IMR-90 (cell line): Measurements from ENCODE around the gene MTA1. TPM values are rescaled to one million over a fixed set of nuclear protein-coding genes. Genes with fewer than 3 reads are reported as not detected.

Experiments
- ATAC-seq: fragments of 200-7000 bp; cut with Tn5 transposase; 2 replicates; pipeline ENCODE4 v1.9.1; 2020; ENCODE audit warnings: low read depth, mild to moderate bottlenecking, moderate library complexity
- BruUV-seq: library from RNA; stranded (reverse); fragments of 400-500 nt; replicated peaks from 2 replicates; lab custom pipeline; 2021; lab: Mats Ljungman, UMichigan
- CTCF ChIA-PET: fragments of 300-600 bp; formaldehyde crosslinking; extraction: SDS; loops from one replicate; lab custom pipeline; 2021; ENCODE audit warnings: antibody characterized with exemption; lab: Yijun Ruan, JAX
- POLR2A ChIA-PET: fragments of 300-600 bp; sonication (Branson Sonifier 250); formaldehyde crosslinking; loops from one replicate; lab custom pipeline; 2022; ENCODE audit warnings: antibody characterized with exemption; ENCODE audit not compliant: unreplicated experiment; lab: Charles Lee
- DNase-seq: peaks from one replicate; pipeline ENCODE4 v3.0.0; 2013
- H2AFZ ChIP-seq: replicated peaks from 2 replicates; pipeline ENCODE3; 2013; ENCODE audit warnings: low read length, mild to moderate bottlenecking; ENCODE audit not compliant: poor library complexity
- H2AK5ac ChIP-seq: 2 replicates; pipeline ENCODE4 v1.6.1; 2013; ENCODE audit warnings: low read depth, low read length, inconsistent platforms
- H2AK9ac ChIP-seq: replicated peaks from 2 replicates; pipeline ENCODE3; 2013; ENCODE audit warnings: mild to moderate bottlenecking, low read depth, low read length, moderate library complexity; ENCODE audit not compliant: poor library complexity
- H2BK120ac ChIP-seq: 2 replicates; pipeline ENCODE4 v1.6.1; 2013; ENCODE audit warnings: low read depth, low read length, inconsistent platforms
- H2BK15ac ChIP-seq: 3 replicates; pipeline ENCODE4 v1.6.1; 2013; ENCODE audit warnings: low read depth, low read length, inconsistent platforms
- H2BK20ac ChIP-seq: 2 replicates; pipeline ENCODE4 v1.6.1; 2013; ENCODE audit warnings: low read depth, mild to moderate bottlenecking, inconsistent platforms, low read length, moderate library complexity
- H2BK5ac ChIP-seq: 2 replicates; pipeline ENCODE4 v1.6.1; 2013; ENCODE audit warnings: mild to moderate bottlenecking, low read depth, low read length, inconsistent platforms; ENCODE audit not compliant: poor library complexity, severe bottlenecking
- H3K14ac ChIP-seq: replicated peaks from 2 replicates; pipeline ENCODE4 v1.6.1; 2013; ENCODE audit warnings: low read depth, low read length, inconsistent platforms
- H3K18ac ChIP-seq: 2 replicates; pipeline ENCODE4 v1.6.1; 2013; ENCODE audit warnings: low read depth, low read length, control low read depth
- H3K23ac ChIP-seq: 2 replicates; pipeline ENCODE4 v1.6.1; 2013; ENCODE audit warnings: low read depth, low read length, inconsistent platforms
- H3K27ac ChIP-seq: 2 replicates; pipeline ENCODE4 v1.5.1; 2013; ENCODE audit warnings: mild to moderate bottlenecking, control low read depth, low read length; ENCODE audit not compliant: insufficient read depth
- H3K27me3 ChIP-seq: 2 replicates; pipeline ENCODE4 v1.6.1; 2013; ENCODE audit warnings: low read length; ENCODE audit not compliant: control insufficient read depth, insufficient read depth
- H3K36me3 ChIP-seq: 2 replicates; pipeline ENCODE4 v1.6.1; 2013; ENCODE audit warnings: low read length, mixed read lengths; ENCODE audit not compliant: control insufficient read depth, insufficient read depth
- H3K4ac ChIP-seq: 2 replicates; pipeline ENCODE4 v1.6.1; 2013; ENCODE audit warnings: low read depth, low read length, inconsistent platforms
- H3K4me1 ChIP-seq: 2 replicates; pipeline ENCODE4 v1.6.1; 2013; ENCODE audit warnings: low read length, mixed read lengths; ENCODE audit not compliant: control insufficient read depth, insufficient read depth
- H3K4me2 ChIP-seq: 2 replicates; pipeline ENCODE4 v1.6.1; 2013; ENCODE audit warnings: low read depth, mild to moderate bottlenecking, control low read depth, low read length, moderate library complexity
- H3K4me3 ChIP-seq: 2 replicates; pipeline ENCODE4 v1.5.1; 2013; ENCODE audit warnings: low read depth, mild to moderate bottlenecking, control low read depth, low read length, moderate library complexity; ENCODE audit not compliant: insufficient read depth
- H3K56ac ChIP-seq: 2 replicates; pipeline ENCODE4 v1.6.1; 2013; ENCODE audit warnings: low read length, inconsistent platforms; ENCODE audit not compliant: insufficient read depth; ENCODE audit errors: extremely low read depth
- H3K79me1 ChIP-seq, 2 experiments: 2 replicates each; pipeline ENCODE4 v1.6.1; 2013; ENCODE audit warnings: low read length in 2 of 2, inconsistent platforms in 1 of 2, low read depth in 1 of 2
- H3K9ac ChIP-seq: 2 replicates; pipeline ENCODE4 v1.6.1; 2013; ENCODE audit warnings: low read depth, low read length, control low read depth
- H3K9me1 ChIP-seq: 2 replicates; pipeline ENCODE4 v1.6.1; 2013; ENCODE audit warnings: low read length, inconsistent platforms; ENCODE audit not compliant: insufficient read depth
- H3K9me3 ChIP-seq: 2 replicates; pipeline ENCODE4 v1.6.1; 2013; ENCODE audit warnings: low read length; ENCODE audit not compliant: control insufficient read depth, insufficient read depth
- H4K20me1 ChIP-seq: 2 replicates; pipeline ENCODE4 v1.6.1; 2013; ENCODE audit warnings: low read length, inconsistent platforms; ENCODE audit not compliant: insufficient read depth
- H4K5ac ChIP-seq: 2 replicates; pipeline ENCODE4 v1.6.1; 2013; ENCODE audit warnings: mild to moderate bottlenecking, low read depth, low read length, control low read depth
- H4K8ac ChIP-seq, 2 experiments: 2 replicates each; pipeline ENCODE4 v1.6.1; 2013; ENCODE audit warnings: low read depth in 2 of 2, low read length in 2 of 2, control low read depth in 1 of 2, inconsistent platforms in 1 of 2
- H4K91ac ChIP-seq: 2 replicates; pipeline ENCODE4 v1.6.1; 2013; ENCODE audit warnings: low read depth, low read length, inconsistent platforms; ENCODE audit not compliant: insufficient read depth
- BHLHE40 ChIP-seq: fragments of 150-350 bp; IDR thresholded peaks from 2 replicates; pipeline ENCODE4 v1.6.1; 2016; ENCODE audit warnings: mild to moderate bottlenecking, low read depth, low read length
- CEBPB ChIP-seq: IDR thresholded peaks from 2 replicates; pipeline ENCODE4 v1.6.1; 2012; ENCODE audit warnings: low read depth, low read length, improper control_type of control experiment
- CHD1 ChIP-seq: IDR thresholded peaks from 2 replicates; pipeline ENCODE4 v1.6.1; 2012; ENCODE audit warnings: low read depth, low read length, improper control_type of control experiment
- FOS ChIP-seq: fragments of 150-350 bp; IDR thresholded peaks from 2 replicates; pipeline ENCODE4 v1.6.1; 2016; ENCODE audit warnings: low read depth, low read length
- MAZ ChIP-seq: IDR thresholded peaks from 2 replicates; pipeline ENCODE4 v1.6.1; 2012; ENCODE audit warnings: low read depth, mild to moderate bottlenecking, low read length, improper control_type of control experiment, moderate library complexity, borderline replicate concordance
- MXI1 ChIP-seq: IDR thresholded peaks from 2 replicates; pipeline ENCODE4 v1.6.1; 2012; ENCODE audit warnings: low read depth, mild to moderate bottlenecking, low read length, moderate library complexity, borderline replicate concordance
- NFE2L2 ChIP-seq: fragments of 150-350 bp; IDR thresholded peaks from 2 replicates; pipeline ENCODE4 v1.6.1; 2016; ENCODE audit warnings: low read depth, mild to moderate bottlenecking, low read length
- POLR2A ChIP-seq: IDR thresholded peaks from 2 replicates; pipeline ENCODE4 v1.6.1; 2012; ENCODE audit warnings: mild to moderate bottlenecking, low read depth, low read length
- RAD21 ChIP-seq: IDR thresholded peaks from 2 replicates; pipeline ENCODE4 v1.6.1; 2012; ENCODE audit warnings: low read length, improper control_type of control experiment
- RCOR1 ChIP-seq: IDR thresholded peaks from 2 replicates; pipeline ENCODE4 v1.6.1; 2012; ENCODE audit warnings: mild to moderate bottlenecking, low read length, improper control_type of control experiment; ENCODE audit not compliant: insufficient replicate concordance
- RFX5 ChIP-seq: IDR thresholded peaks from 2 replicates; pipeline ENCODE4 v1.8.0; 2012; ENCODE audit warnings: low read depth, mild to moderate bottlenecking, low read length, moderate library complexity
- WGBS, 2 experiments: methylation state at CpG; one replicate each; pipeline versions ENCODE4 v1.1.5 to v1.1.7; 2013; ENCODE audit warnings: missing lambda C conversion rate in 2 of 2; ENCODE audit not compliant: insufficient read length in 1 of 2; ENCODE audit errors: extremely low coverage in 2 of 2; 5-methylcytosine and 5-hydroxymethylcytosine counted together
- dilution Hi-C: fragments of 300-500 bp; cut with HindIII; formaldehyde crosslinking; loops from one replicate; pipeline ENCODE4 v1.14.3; 2018; ENCODE audit warnings: low sequenced_read_pairs; ENCODE audit not compliant: unreplicated experiment
- in situ Hi-C: fragments of 300-500 bp; cut with MboI; formaldehyde crosslinking; loops from 3 replicates; pipeline ENCODE4 v1.14.3; 2019; ENCODE audit warnings: low sequenced_read_pairs, inconsistent platforms, mixed read lengths
- intact Hi-C: fragments of 100-400 bp; cut with micrococcal nuclease; formaldehyde crosslinking; loops from 2 replicates; pipeline ENCODE4 v1.10.0; 2022
- polyA plus RNA-seq, 3 experiments: library from polyadenylated mRNA; depleted of rRNA; stranded (reverse); fragments of >200 nt; gene quantifications; 2 replicates each; pipeline ENCODE4 v1.2.3, GENCODE V29; 2012; ENCODE audit warnings: low replicate concordance in 1 of 3
- total RNA-seq: library from RNA; depleted of rRNA; stranded (reverse); fragments of >200 nt; gene quantifications from 2 replicates; pipeline ENCODE4 v1.2.3, GENCODE V29; 2012
- TF ChIP-seq, protein P1 (sequence below): fragments of 150-350 bp; IDR thresholded peaks from 2 replicates; pipeline ENCODE4 v1.6.1; 2016; ENCODE audit warnings: low read depth, mild to moderate bottlenecking, low read length, moderate library complexity, borderline replicate concordance
- TF ChIP-seq, protein P2 (sequence below): fragments of 150-350 bp; IDR thresholded peaks from 2 replicates; pipeline ENCODE4 v1.6.1; 2017; ENCODE audit warnings: mild to moderate bottlenecking, antibody characterized with exemption, low read length, low read depth
- TF ChIP-seq, protein P3 (sequence below): conservative IDR thresholded peaks from 2 replicates; pipeline ENCODE4 v1.5.1; 2012; ENCODE audit warnings: mild to moderate bottlenecking, low read depth, low read length, improper control_type of control experiment

The MTA1 gene
- total and polyA plus RNA-seq, 2 of the 4 experiments (the other 2 are of a cell fraction), result 21.5 to 61.6 TPM

DNA sequence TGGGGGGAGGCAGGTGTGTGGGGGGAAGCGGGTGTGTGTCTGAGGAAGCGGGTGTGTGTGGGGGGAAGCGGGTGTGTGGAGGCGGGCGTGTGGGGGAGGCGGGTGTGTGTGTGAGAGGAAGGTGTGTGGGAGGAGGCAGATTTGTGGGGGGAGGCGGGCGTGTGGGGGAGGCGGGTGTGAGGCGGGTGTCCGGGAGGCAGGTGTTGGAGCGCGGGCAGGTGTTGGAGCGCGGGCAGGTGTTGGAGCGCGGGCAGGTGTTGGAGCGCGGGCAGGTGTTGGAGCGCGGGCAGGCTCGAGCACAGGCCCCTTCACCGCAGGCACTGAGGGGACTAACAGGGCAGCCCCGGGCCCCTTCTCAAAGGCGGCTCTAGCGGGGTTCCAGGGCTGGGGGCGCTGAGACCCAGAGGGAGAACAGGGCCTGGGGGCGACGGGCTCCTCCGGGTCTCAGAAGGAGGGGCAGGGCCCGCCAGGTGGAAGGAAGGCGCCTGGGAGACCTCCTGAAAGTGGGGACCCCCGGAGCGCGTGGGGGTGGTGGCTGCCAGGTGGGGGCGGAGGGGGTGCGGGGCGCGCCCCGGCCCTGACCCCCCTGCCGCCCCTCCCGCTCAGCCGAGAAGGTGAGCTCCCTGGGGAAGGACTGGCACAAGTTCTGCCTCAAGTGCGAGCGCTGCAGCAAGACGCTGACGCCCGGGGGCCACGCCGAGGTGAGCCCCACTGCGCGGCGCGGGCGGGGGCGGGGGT is 58.2 kb downstream of the MTA1 start:
- Histone ChIP-seq H3K36me3 (no peaks in the 10 kb centered on the region), H4K5ac (no peak overlapping the region), H2AFZ (no peak overlapping the region), H3K9me1 (peaks cover 6% of the 10 kb centered on the region), H3K79me1 (peaks cover 0 to 23% of the 10 kb centered on the region in 2 experiments; a peak in 1 of 4 replicates), H3K27ac (no peak overlapping the region), H2BK5ac (no peak overlapping the region), H3K9me3 (no peaks in the 10 kb centered on the region), H3K56ac (no peak overlapping the region), H3K4me3 (no peak overlapping the region), H4K91ac (no peak overlapping the region), H3K4ac (no peak overlapping the region), H3K4me1 (peaks cover 29% of the 10 kb centered on the region), H2AK5ac (no peak overlapping the region), H3K9ac (no peak overlapping the region), H3K18ac (no peak overlapping the region), H3K27me3 (no peaks in the 10 kb centered on the region), H2BK20ac (no peak overlapping the region), H2BK15ac (no peak overlapping the region), H2BK120ac (no peak overlapping the region), H3K4me2 (no peak overlapping the region), H4K20me1 (peaks cover 7% of the 10 kb centered on the region; the same call in 1 of the 2 replicates), H4K8ac (no peak overlapping the region), H3K23ac (no peak overlapping the region), H3K14ac (no peak overlapping the region), H2AK9ac (no peak overlapping the region)
- no peak for TF ChIP-seq NFE2L2
- no peak for TF ChIP-seq RCOR1
- TF ChIP-seq, protein P1, sequence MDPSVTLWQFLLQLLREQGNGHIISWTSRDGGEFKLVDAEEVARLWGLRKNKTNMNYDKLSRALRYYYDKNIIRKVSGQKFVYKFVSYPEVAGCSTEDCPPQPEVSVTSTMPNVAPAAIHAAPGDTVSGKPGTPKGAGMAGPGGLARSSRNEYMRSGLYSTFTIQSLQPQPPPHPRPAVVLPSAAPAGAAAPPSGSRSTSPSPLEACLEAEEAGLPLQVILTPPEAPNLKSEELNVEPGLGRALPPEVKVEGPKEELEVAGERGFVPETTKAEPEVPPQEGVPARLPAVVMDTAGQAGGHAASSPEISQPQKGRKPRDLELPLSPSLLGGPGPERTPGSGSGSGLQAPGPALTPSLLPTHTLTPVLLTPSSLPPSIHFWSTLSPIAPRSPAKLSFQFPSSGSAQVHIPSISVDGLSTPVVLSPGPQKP, result no peak
- TF ChIP-seq RAD21, result no peak
- TF ChIP-seq BHLHE40, result no peak
- no peak for TF ChIP-seq CEBPB
- no peak for TF ChIP-seq RFX5
- no peak for TF ChIP-seq POLR2A
- no peak for TF ChIP-seq MXI1
- TF ChIP-seq MAZ, result no peak
- TF ChIP-seq, protein P2, sequence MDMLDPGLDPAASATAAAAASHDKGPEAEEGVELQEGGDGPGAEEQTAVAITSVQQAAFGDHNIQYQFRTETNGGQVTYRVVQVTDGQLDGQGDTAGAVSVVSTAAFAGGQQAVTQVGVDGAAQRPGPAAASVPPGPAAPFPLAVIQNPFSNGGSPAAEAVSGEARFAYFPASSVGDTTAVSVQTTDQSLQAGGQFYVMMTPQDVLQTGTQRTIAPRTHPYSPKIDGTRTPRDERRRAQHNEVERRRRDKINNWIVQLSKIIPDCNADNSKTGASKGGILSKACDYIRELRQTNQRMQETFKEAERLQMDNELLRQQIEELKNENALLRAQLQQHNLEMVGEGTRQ, result no peak
- no peak for TF ChIP-seq CHD1
- TF ChIP-seq, protein P3, sequence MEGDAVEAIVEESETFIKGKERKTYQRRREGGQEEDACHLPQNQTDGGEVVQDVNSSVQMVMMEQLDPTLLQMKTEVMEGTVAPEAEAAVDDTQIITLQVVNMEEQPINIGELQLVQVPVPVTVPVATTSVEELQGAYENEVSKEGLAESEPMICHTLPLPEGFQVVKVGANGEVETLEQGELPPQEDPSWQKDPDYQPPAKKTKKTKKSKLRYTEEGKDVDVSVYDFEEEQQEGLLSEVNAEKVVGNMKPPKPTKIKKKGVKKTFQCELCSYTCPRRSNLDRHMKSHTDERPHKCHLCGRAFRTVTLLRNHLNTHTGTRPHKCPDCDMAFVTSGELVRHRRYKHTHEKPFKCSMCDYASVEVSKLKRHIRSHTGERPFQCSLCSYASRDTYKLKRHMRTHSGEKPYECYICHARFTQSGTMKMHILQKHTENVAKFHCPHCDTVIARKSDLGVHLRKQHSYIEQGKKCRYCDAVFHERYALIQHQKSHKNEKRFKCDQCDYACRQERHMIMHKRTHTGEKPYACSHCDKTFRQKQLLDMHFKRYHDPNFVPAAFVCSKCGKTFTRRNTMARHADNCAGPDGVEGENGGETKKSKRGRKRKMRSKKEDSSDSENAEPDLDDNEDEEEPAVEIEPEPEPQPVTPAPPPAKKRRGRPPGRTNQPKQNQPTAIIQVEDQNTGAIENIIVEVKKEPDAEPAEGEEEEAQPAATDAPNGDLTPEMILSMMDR, result no peak
- no peak for TF ChIP-seq FOS
- BruUV-seq, result no TSS peak
- DNase-seq, result no peak
- CTCF ChIA-PET, result no interaction called here
- intact Hi-C loops, result no loop called here
- no peak for ATAC-seq
- POLR2A ChIA-PET, result no interaction called here
- dilution Hi-C loops, result no loop called here
- in situ Hi-C loops, result no loop called here
- 69% methylated on average over 26 of the region's 56 CpGs; no CpG with 5 or more reads in 1 of the 2 experiments for WGBS, 2 experiments
